HCT116 (cell line): ENCODE measurements around the gene CCSER1.

Experiments
- FOSL1 ChIP-seq: IDR thresholded peaks from 2 replicates; pipeline ENCODE4 v1.6.1; 2012; ENCODE audit warnings: low read depth
- POLR2A ChIP-seq: IDR thresholded peaks from 2 replicates; pipeline ENCODE4 v1.7.0; 2011; ENCODE audit warnings: borderline replicate concordance; ENCODE audit not compliant: insufficient read depth, insufficient read length; ENCODE audit errors: extremely low read depth
- SRF ChIP-seq: IDR thresholded peaks from 2 replicates; pipeline ENCODE4 v1.6.1; 2012; ENCODE audit warnings: low read depth
- TCF7L2 ChIP-seq: IDR thresholded peaks from 2 replicates; pipeline ENCODE4 v1.7.0; 2011; ENCODE audit warnings: borderline replicate concordance, inconsistent platforms; ENCODE audit not compliant: insufficient read depth, insufficient read length; ENCODE audit errors: extremely low read depth
- ZFX ChIP-seq: fragments of 450-650 bp; IDR thresholded peaks from 2 replicates; pipeline ENCODE4 v1.6.1; 2017
- TF ChIP-seq, protein P1 (sequence below), 3 experiments: fragments of 200-600 bp in 1 of 3; sonication (generic) in 1 of 3; IDR thresholded peaks in 2 of 3; conservative IDR thresholded peaks in 1 of 3; 2 replicates each; pipeline ENCODE4 v1.5.1; 2012 to 2017; ENCODE audit warnings: low read depth in 2 of 3, low read length in 2 of 3, antibody characterized with exemption in 1 of 3, borderline replicate concordance in 1 of 3, control low read depth in 1 of 3, mild to moderate bottlenecking in 1 of 3, mixed read lengths in 1 of 3, mixed run types in 1 of 3, moderate library complexity in 1 of 3; ENCODE audit not compliant: insufficient read depth in 1 of 3
- TF ChIP-seq, protein P2 (sequence below): IDR thresholded peaks from 2 replicates; pipeline ENCODE4 v1.6.1; 2012; ENCODE audit warnings: low read depth
- TF ChIP-seq, protein P3 (sequence below): IDR thresholded peaks from 2 replicates; pipeline ENCODE4 v1.6.1; 2012

DNA sequence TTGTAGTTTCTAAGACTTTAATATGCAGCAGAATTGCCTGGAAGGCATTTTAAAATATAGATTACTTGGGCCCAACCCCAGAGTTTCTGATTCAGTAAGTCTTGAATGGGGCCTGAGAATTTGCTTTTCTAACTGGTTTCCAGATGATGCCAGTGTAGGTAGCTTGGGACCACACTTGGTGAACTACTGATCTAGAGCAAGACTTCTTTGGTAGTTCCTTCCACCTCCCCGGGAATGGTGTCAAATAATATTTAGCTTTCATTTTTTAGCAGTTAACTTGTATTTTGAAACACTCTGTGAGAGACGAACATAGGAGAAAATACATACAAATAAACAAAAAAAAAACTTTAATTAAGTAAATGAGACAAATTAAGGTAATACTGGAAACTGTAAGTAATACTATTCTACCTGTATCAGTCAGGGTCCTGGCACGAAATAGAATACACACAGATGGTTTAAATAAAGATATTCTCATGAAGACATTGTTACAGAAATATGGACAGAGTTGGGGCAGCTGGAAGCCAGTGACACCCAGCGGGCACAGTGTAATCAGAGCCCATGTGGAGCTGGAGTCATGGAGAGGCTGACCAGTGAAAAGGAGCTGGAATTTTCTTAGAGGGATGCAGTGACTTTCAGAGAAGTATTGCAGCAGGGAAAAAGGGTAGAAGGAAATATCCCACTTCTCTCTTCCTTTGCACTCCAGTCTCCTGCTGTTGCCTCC is 905.7 kb downstream of the CCSER1 start:
- TF ChIP-seq POLR2A (no peak), ZFX (no peak), TCF7L2 (no peak), SRF (no peak), FOSL1 (no peak)
- TF ChIP-seq, protein P1, sequence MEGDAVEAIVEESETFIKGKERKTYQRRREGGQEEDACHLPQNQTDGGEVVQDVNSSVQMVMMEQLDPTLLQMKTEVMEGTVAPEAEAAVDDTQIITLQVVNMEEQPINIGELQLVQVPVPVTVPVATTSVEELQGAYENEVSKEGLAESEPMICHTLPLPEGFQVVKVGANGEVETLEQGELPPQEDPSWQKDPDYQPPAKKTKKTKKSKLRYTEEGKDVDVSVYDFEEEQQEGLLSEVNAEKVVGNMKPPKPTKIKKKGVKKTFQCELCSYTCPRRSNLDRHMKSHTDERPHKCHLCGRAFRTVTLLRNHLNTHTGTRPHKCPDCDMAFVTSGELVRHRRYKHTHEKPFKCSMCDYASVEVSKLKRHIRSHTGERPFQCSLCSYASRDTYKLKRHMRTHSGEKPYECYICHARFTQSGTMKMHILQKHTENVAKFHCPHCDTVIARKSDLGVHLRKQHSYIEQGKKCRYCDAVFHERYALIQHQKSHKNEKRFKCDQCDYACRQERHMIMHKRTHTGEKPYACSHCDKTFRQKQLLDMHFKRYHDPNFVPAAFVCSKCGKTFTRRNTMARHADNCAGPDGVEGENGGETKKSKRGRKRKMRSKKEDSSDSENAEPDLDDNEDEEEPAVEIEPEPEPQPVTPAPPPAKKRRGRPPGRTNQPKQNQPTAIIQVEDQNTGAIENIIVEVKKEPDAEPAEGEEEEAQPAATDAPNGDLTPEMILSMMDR (IDR thresholded peaks at IDR 0.05 in 2 of 3, conservative IDR thresholded peaks at IDR 0.05 in 1 of 3; ENCODE audit: borderline replicate concordance in 1 of 3, insufficient read depth in 1 of 3, low read depth in 2 of 3, low read length in 2 of 3): no peak
- TF ChIP-seq, protein P2, sequence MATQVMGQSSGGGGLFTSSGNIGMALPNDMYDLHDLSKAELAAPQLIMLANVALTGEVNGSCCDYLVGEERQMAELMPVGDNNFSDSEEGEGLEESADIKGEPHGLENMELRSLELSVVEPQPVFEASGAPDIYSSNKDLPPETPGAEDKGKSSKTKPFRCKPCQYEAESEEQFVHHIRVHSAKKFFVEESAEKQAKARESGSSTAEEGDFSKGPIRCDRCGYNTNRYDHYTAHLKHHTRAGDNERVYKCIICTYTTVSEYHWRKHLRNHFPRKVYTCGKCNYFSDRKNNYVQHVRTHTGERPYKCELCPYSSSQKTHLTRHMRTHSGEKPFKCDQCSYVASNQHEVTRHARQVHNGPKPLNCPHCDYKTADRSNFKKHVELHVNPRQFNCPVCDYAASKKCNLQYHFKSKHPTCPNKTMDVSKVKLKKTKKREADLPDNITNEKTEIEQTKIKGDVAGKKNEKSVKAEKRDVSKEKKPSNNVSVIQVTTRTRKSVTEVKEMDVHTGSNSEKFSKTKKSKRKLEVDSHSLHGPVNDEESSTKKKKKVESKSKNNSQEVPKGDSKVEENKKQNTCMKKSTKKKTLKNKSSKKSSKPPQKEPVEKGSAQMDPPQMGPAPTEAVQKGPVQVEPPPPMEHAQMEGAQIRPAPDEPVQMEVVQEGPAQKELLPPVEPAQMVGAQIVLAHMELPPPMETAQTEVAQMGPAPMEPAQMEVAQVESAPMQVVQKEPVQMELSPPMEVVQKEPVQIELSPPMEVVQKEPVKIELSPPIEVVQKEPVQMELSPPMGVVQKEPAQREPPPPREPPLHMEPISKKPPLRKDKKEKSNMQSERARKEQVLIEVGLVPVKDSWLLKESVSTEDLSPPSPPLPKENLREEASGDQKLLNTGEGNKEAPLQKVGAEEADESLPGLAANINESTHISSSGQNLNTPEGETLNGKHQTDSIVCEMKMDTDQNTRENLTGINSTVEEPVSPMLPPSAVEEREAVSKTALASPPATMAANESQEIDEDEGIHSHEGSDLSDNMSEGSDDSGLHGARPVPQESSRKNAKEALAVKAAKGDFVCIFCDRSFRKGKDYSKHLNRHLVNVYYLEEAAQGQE: no peak
- TF ChIP-seq, protein P3, sequence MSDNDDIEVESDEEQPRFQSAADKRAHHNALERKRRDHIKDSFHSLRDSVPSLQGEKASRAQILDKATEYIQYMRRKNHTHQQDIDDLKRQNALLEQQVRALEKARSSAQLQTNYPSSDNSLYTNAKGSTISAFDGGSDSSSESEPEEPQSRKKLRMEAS: no peak
